HEK293T (cell line): ENCODE results near the gene PPP2R5C.

Experiments
- ARNT ChIP-seq: fragments of 450-650 bp; IDR thresholded peaks from 2 replicates; pipeline ENCODE4 v1.6.1; 2017; ENCODE audit warnings: mild to moderate bottlenecking
- BHLHE40 ChIP-seq: fragments of 450-650 bp; IDR thresholded peaks from 2 replicates; pipeline ENCODE4 v1.6.1; 2016; ENCODE audit warnings: mild to moderate bottlenecking, moderate library complexity, borderline replicate concordance
- ELF4 ChIP-seq: fragments of 450-650 bp; IDR thresholded peaks from 2 replicates; pipeline ENCODE4 v1.6.1; 2017; ENCODE audit warnings: antibody characterized with exemption
- HDGF ChIP-seq: fragments of 450-650 bp; IDR thresholded peaks from 2 replicates; pipeline ENCODE4 v1.6.1; 2017; ENCODE audit warnings: antibody characterized with exemption, borderline replicate concordance
- NFRKB ChIP-seq: fragments of 450-650 bp; IDR thresholded peaks from 2 replicates; pipeline ENCODE4 v1.6.1; 2016; ENCODE audit warnings: mild to moderate bottlenecking, moderate library complexity
- SP1 ChIP-seq: fragments of 450-650 bp; IDR thresholded peaks from 2 replicates; pipeline ENCODE4 v1.6.1; 2017
- TARDBP ChIP-seq: fragments of 450-650 bp; IDR thresholded peaks from 2 replicates; pipeline ENCODE4 v1.6.1; 2016

DNA sequence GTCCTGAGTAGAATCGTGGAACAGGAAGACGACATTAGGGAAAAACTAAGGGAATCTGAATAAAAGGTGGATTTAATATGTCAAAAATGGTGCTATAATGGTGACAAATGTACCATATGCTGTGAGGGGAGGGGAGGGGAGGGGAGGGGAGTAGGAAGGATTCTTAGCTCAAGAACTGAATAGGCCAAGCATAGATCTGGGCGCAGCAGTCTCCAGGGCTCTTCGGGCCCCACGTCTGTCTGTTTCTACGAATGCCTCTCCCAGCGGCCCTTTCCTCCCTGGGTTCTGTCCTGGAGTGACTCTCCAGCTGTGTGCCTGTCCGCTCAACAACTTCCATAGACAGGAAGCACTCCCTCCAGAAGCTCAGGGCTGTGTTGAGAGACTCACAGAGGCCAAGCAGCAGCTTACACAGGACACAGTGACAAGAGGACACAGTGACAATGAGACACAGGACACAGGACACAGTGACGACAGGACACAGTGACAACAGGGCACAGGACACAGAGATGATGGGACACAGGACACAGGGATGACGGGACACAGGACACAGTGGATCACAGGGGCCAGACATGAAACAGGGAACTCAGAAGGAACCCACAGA is 42.4 kb upstream of the PPP2R5C start:
- TF ChIP-seq SP1 (no peak), ELF4 (no peak), HDGF (no peak), ARNT (no peak), TARDBP (no peak), BHLHE40 (no peak), NFRKB (no peak)
